Neuronal stem cell (in vitro differentiated cells): ENCODE data around the gene ARHGAP32.

Source experiments
- DNase-seq: peaks from one replicate; pipeline ENCODE4 v3.0.0-alpha.2; 2013; ENCODE audit warnings: low spot score
- H2AFZ ChIP-seq: one replicate; pipeline ENCODE4 v1.6.1; 2013; ENCODE audit warnings: mild to moderate bottlenecking, low read length, inconsistent platforms
- H2AK5ac ChIP-seq: 2 replicates; pipeline ENCODE4 v1.6.1; 2013; ENCODE audit warnings: low read depth, mild to moderate bottlenecking, inconsistent platforms, low read length, moderate library complexity, mixed read lengths
- H2BK120ac ChIP-seq: 2 replicates; pipeline ENCODE4 v1.6.1; 2013; ENCODE audit warnings: low read depth, mild to moderate bottlenecking, inconsistent platforms, low read length, moderate library complexity, mixed read lengths
- H2BK12ac ChIP-seq: one replicate; pipeline ENCODE4 v1.6.1; 2013; ENCODE audit warnings: low read length, inconsistent platforms
- H2BK15ac ChIP-seq: 2 replicates; pipeline ENCODE4 v1.6.1; 2013; ENCODE audit warnings: mild to moderate bottlenecking, low read length, inconsistent platforms, mixed read lengths
- H2BK5ac ChIP-seq: one replicate; pipeline ENCODE4 v1.6.1; 2013; ENCODE audit warnings: inconsistent platforms, mild to moderate bottlenecking, low read length, moderate library complexity
- H3K14ac ChIP-seq: one replicate; pipeline ENCODE4 v1.6.1; 2013; ENCODE audit warnings: low read length, inconsistent platforms
- H3K18ac ChIP-seq: 2 replicates; pipeline ENCODE4 v1.6.1; 2013; ENCODE audit warnings: low read length, inconsistent platforms
- H3K23ac ChIP-seq: 2 replicates; pipeline ENCODE4 v1.6.1; 2013; ENCODE audit warnings: low read depth, mild to moderate bottlenecking, mixed read lengths, low read length, inconsistent platforms; ENCODE audit not compliant: poor library complexity
- H3K27ac ChIP-seq: replicated peaks from 3 replicates; pipeline ENCODE4 v1.5.1; 2013; ENCODE audit warnings: low read length, inconsistent platforms
- H3K27me3 ChIP-seq, 3 experiments: 2 replicates each; pipeline ENCODE4 v1.6.1; 2013; ENCODE audit warnings: low read length in 3 of 3, mild to moderate bottlenecking in 2 of 3, inconsistent platforms in 1 of 3, low read depth in 1 of 3, mixed read lengths in 1 of 3, moderate library complexity in 1 of 3; ENCODE audit not compliant: control insufficient read depth in 3 of 3, insufficient read depth in 3 of 3
- H3K36me3 ChIP-seq, 2 donors: replicated peaks in 1 of 2; 2 replicates each; pipeline ENCODE4 v1.6.1; 2013; ENCODE audit warnings: low read length in 2 of 2; ENCODE audit not compliant: control insufficient read depth in 2 of 2, insufficient read depth in 2 of 2
- H3K4ac ChIP-seq: 2 replicates; pipeline ENCODE4 v1.6.1; 2013; ENCODE audit warnings: inconsistent platforms, mild to moderate bottlenecking, low read length, moderate library complexity
- H3K4me1 ChIP-seq, 2 donors: 1 replicate in 1 of 2; 2 replicates in 1 of 2; pipeline ENCODE4 v1.6.1; 2013; ENCODE audit warnings: low read length in 2 of 2, low read depth in 1 of 2; ENCODE audit not compliant: control insufficient read depth in 2 of 2, insufficient read depth in 1 of 2
- H3K4me2 ChIP-seq: one replicate; pipeline ENCODE4 v1.6.1; 2013; ENCODE audit warnings: mild to moderate bottlenecking, low read length, inconsistent platforms; ENCODE audit not compliant: insufficient read depth, poor library complexity, severe bottlenecking
- H3K4me3 ChIP-seq, 2 donors: 2 replicates each; pipeline ENCODE4 v1.5.1; 2013; ENCODE audit warnings: low read length in 2 of 2, mild to moderate bottlenecking in 2 of 2, inconsistent platforms in 1 of 2, moderate library complexity in 1 of 2
- H3K79me1 ChIP-seq: one replicate; pipeline ENCODE4 v1.6.1; 2013; ENCODE audit warnings: low read depth, mild to moderate bottlenecking, inconsistent platforms, low read length, moderate library complexity
- H3K9ac ChIP-seq: one replicate; pipeline ENCODE4 v1.6.1; 2013; ENCODE audit warnings: mild to moderate bottlenecking, low read depth, low read length, inconsistent platforms; ENCODE audit not compliant: poor library complexity
- H3K9me3 ChIP-seq, 2 donors: replicated peaks in 1 of 2; 2 replicates each; pipeline versions ENCODE3 to v1.6.1; 2013; ENCODE audit warnings: low read length in 2 of 2, mild to moderate bottlenecking in 2 of 2, inconsistent platforms in 1 of 2, low read depth in 1 of 2, mixed read lengths in 1 of 2, moderate library complexity in 1 of 2; ENCODE audit not compliant: control insufficient read depth in 2 of 2, insufficient read depth in 1 of 2
- H4K8ac ChIP-seq: one replicate; pipeline ENCODE4 v1.6.1; 2013; ENCODE audit warnings: low read depth, mild to moderate bottlenecking, inconsistent platforms, low read length, moderate library complexity
- H4K91ac ChIP-seq: one replicate; pipeline ENCODE4 v1.6.1; 2013; ENCODE audit warnings: low read length, low read depth, mild to moderate bottlenecking, inconsistent platforms; ENCODE audit not compliant: poor library complexity
- WGBS, 2 donors: extraction: QIAGEN DNeasy Blood & Tissue Kit; methylation state at CpG; one replicate each; pipeline ENCODE4 v1.1.7; 2013; ENCODE audit warnings: missing lambda C conversion rate in 2 of 2, mixed read lengths in 1 of 2; ENCODE audit not compliant: insufficient read length in 2 of 2, insufficient replicate concordance in 1 of 2; ENCODE audit errors: extremely low coverage in 2 of 2; 5-methylcytosine and 5-hydroxymethylcytosine counted together

The ARHGAP32 gene

DNA sequence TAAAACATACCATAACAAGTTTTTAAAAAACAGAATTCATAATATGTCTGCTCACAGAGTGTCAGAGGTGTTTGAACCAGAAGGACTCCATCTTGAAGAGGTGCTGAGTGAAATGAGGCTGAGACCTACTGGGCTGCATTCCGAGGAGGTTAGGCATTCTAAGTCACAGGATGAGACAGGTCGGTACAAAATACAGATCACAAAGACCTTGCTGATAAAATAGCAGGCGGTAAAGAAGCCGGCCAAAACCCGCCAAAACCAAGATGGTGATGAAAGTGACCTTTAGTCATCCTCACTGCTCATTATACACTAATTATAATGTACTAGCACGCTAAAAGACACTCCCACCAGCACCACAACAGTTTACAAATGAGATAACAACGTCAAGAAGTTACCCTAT, 116.4 kb downstream of the ARHGAP32 start:
- Histone ChIP-seq H3K27ac (no peak overlapping the region), H2BK120ac (no peak overlapping the region), H3K14ac (no peak overlapping the region), H2AFZ (no peak overlapping the region), H3K36me3 (no peaks in the 10 kb centered on the region), H3K18ac (no peak overlapping the region), H2AK5ac (no peak overlapping the region), H4K91ac (no peak overlapping the region), H2BK12ac (no peak overlapping the region), H3K27me3 (no peaks in the 10 kb centered on the region), H3K4me1 (no peaks in the 10 kb centered on the region), H3K4me3 (no peak overlapping the region), H3K79me1 (no peaks in the 10 kb centered on the region), H4K8ac (no peak overlapping the region), H3K4me2 (no peak overlapping the region), H3K9me3 (peaks cover 1 to 10% of the 10 kb centered on the region in 2 donors), H2BK15ac (no peak overlapping the region), H3K9ac (no peak overlapping the region), H2BK5ac (no peak overlapping the region), H3K23ac (no peak overlapping the region), H3K4ac (no peak overlapping the region)
- DNase-seq = no peak
- WGBS, 2 donors = no CpG with 5 or more reads among the region's 7 CpGs

DNA sequence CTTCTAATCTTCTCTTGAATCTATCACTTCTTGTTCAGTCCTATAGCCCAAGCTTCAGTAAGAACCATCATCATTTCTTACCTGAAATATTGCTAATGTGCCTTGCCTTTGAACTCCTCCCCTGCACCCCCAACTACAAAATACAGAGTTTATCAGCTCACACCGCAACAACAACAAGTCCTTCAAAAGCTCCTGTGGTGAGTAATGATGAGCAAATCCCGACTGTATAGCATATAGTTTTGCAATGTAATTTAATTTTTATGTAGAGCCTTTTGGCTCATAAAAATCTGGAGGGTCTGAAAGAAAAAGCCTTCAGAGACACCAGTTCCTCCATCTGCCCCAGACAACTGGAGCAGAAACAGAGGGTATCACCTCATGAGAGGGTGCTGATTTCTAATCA, 124.7 kb downstream of the ARHGAP32 start:
- no peak overlapping the region for H4K8ac ChIP-seq
- no peak overlapping the region for H2BK5ac ChIP-seq
- H2AK5ac ChIP-seq = no peak overlapping the region
- no peak overlapping the region for H2BK120ac ChIP-seq
- H3K23ac ChIP-seq = no peak overlapping the region
- no peak overlapping the region for H2BK15ac ChIP-seq
- no peaks in the 10 kb centered on the region for H3K4me1 ChIP-seq
- H3K4me3 ChIP-seq = no peak overlapping the region
- no peak overlapping the region for H3K4ac ChIP-seq
- H3K27ac ChIP-seq = no peak overlapping the region
- peaks cover 0 to 42% of the 10 kb centered on the region in 2 donors for H3K36me3 ChIP-seq
- no peaks in the 10 kb centered on the region for H3K27me3 ChIP-seq
- no peaks in the 10 kb centered on the region for H3K9me3 ChIP-seq
- no peak overlapping the region for H3K14ac ChIP-seq
- H3K9ac ChIP-seq = no peak overlapping the region
- no peak overlapping the region for H3K4me2 ChIP-seq
- no CpG with 5 or more reads among the region's 2 CpGs for WGBS, 2 donors
- no peak overlapping the region for H2BK12ac ChIP-seq
- no peak overlapping the region for H2AFZ ChIP-seq
- no peak overlapping the region for H4K91ac ChIP-seq
- no peak for DNase-seq
- no peak overlapping the region for H3K18ac ChIP-seq
- H3K79me1 ChIP-seq = no peaks in the 10 kb centered on the region

DNA sequence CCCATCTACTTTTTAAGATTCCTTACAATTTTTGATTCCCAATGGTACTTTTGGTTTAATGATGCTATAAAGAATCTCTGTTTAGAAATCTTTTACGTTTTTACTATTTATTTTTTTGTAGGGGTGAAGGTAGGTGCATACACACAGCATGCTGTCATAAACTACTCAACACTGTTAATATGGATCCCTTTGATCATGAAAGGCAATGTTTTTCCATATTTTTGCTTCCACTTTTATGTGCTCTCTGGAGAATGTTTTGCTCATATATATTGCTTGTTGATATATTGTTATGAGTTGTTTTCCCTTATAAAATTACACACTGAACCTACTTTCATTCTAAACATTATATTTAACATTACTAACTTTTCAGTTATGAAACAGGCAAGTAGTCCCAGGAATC, 125.9 kb downstream of the ARHGAP32 start:
- no CpG with 5 or more reads among the region's 1 CpG for WGBS, 2 donors
- no peak overlapping the region for H3K9ac ChIP-seq

DNA sequence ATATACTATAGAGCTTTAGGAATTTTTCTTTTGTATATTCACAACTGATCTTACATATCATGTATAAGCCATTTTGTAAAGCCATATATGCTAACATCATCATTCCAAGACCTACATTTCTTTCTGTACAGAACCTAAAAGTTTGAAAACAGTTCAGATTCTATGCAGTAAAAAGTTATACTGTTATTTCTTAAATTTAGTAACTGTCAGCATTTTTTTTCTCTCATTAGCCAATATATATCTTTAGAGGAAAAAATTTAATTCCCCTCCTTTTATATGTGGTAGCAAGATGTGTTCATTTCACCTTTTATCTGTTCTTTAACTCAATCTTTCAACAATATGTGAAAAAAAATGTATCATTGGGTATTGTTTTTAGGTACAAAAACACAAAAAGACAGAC, 129.0 kb downstream of the ARHGAP32 start:
- Histone ChIP-seq H3K18ac (no peak overlapping the region), H2BK120ac (no peak overlapping the region), H3K14ac (no peak overlapping the region), H2AK5ac (no peak overlapping the region), H3K27me3 (no peaks in the 10 kb centered on the region), H3K79me1 (no peaks in the 10 kb centered on the region), H2BK5ac (no peak overlapping the region), H3K9ac (no peak overlapping the region), H3K4me2 (no peak overlapping the region), H3K27ac (no peak overlapping the region), H2AFZ (no peak overlapping the region), H2BK12ac (no peak overlapping the region), H2BK15ac (no peak overlapping the region), H3K9me3 (no peaks in the 10 kb centered on the region), H3K36me3 (peaks cover 0 to 64% of the 10 kb centered on the region in 2 donors), H3K4ac (no peak overlapping the region), H3K4me1 (no peaks in the 10 kb centered on the region), H4K91ac (no peak overlapping the region), H3K4me3 (no peak overlapping the region), H4K8ac (no peak overlapping the region), H3K23ac (no peak overlapping the region)
- DNase-seq = no peak

More for the DNA sequence above, 125.9 kb downstream of the ARHGAP32 start:
- Histone ChIP-seq H3K14ac (no peak overlapping the region), H3K4me3 (no peak overlapping the region), H3K36me3 (peaks cover 0 to 53% of the 10 kb centered on the region in 2 donors), H3K4me2 (no peak overlapping the region), H3K4ac (no peak overlapping the region), H2BK12ac (no peak overlapping the region), H2BK15ac (no peak overlapping the region), H3K23ac (no peak overlapping the region), H2BK120ac (no peak overlapping the region), H2AFZ (no peak overlapping the region), H3K27me3 (no peaks in the 10 kb centered on the region), H2BK5ac (no peak overlapping the region), H3K18ac (no peak overlapping the region), H3K4me1 (no peaks in the 10 kb centered on the region), H4K91ac (no peak overlapping the region), H3K79me1 (no peaks in the 10 kb centered on the region), H3K9me3 (no peaks in the 10 kb centered on the region), H3K27ac (no peak overlapping the region), H4K8ac (no peak overlapping the region), H2AK5ac (no peak overlapping the region)
- no peak for DNase-seq
